ENCODE measurements around the gene PHACTR1.

DNA sequence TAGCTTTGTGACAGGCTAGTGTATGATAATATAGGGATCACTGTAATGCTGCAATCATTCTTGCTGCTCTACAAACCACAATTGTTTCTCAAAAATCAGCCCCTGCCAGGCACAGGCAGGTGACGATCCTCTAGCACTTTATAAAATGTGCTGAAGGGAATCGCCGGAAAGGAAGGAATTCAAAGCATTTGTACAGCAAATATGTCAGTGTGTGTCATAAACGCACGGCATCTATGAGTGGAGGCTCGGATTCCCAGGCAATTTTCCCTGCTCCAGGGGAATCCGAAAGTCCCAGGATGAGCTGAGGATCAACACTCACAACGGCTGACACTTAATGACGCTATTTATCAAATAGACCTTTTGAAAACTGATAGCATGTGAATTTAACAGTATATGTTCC, 1.4 kb downstream of the PHACTR1 start:
- no peak for TF ChIP-seq POLR2A (IDR thresholded peaks at IDR 0.05)
- TF ChIP-seq, protein P1, sequence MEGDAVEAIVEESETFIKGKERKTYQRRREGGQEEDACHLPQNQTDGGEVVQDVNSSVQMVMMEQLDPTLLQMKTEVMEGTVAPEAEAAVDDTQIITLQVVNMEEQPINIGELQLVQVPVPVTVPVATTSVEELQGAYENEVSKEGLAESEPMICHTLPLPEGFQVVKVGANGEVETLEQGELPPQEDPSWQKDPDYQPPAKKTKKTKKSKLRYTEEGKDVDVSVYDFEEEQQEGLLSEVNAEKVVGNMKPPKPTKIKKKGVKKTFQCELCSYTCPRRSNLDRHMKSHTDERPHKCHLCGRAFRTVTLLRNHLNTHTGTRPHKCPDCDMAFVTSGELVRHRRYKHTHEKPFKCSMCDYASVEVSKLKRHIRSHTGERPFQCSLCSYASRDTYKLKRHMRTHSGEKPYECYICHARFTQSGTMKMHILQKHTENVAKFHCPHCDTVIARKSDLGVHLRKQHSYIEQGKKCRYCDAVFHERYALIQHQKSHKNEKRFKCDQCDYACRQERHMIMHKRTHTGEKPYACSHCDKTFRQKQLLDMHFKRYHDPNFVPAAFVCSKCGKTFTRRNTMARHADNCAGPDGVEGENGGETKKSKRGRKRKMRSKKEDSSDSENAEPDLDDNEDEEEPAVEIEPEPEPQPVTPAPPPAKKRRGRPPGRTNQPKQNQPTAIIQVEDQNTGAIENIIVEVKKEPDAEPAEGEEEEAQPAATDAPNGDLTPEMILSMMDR (IDR thresholded peaks at IDR 0.05), result no peak
- TF ChIP-seq POLR2AphosphoS5 (IDR thresholded peaks at IDR 0.05), result no peak
